CD4-positive, CD25-positive, alpha-beta regulatory T cell (primary cell): Measurements from ENCODE around the gene CPED1. TPM values are rescaled to one million over a fixed set of nuclear protein-coding genes. Genes with fewer than 3 reads are reported as not detected.

Experiments
- ATAC-seq, 2 donors: fragments of 150-1000 bp; cut with Tn5 transposase; one replicate each; pipeline ENCODE4 v1.10.0; 2021; ENCODE audit warnings: low read depth in 2 of 2, moderate number of reproducible peaks in 2 of 2, moderate library complexity in 1 of 2
- DNase-seq, 3 donors: peaks; one replicate each; pipeline versions ENCODE4 v3.0.0 to v3.0.0-alpha.2; 2012 to 2022; ENCODE audit warnings: mixed read lengths in 1 of 3
- H3K27ac ChIP-seq: one replicate; pipeline ENCODE4 v1.7.0; 2013; ENCODE audit warnings: mild to moderate bottlenecking, low read length; ENCODE audit not compliant: insufficient read depth, poor library complexity, severe bottlenecking
- H3K27me3 ChIP-seq: one replicate; pipeline ENCODE4 v1.7.0; 2013; ENCODE audit warnings: low read length; ENCODE audit not compliant: control insufficient read depth, insufficient read depth
- H3K36me3 ChIP-seq: one replicate; pipeline ENCODE4 v1.7.0; 2013; ENCODE audit warnings: mild to moderate bottlenecking, low read length, moderate library complexity; ENCODE audit not compliant: control insufficient read depth, insufficient read depth
- H3K4me1 ChIP-seq: 2 replicates; pipeline ENCODE4 v1.7.0; 2013; ENCODE audit warnings: mild to moderate bottlenecking, low read length; ENCODE audit not compliant: insufficient read depth, control insufficient read depth, poor library complexity, severe bottlenecking
- H3K4me3 ChIP-seq: one replicate; pipeline ENCODE4 v1.7.0; 2013; ENCODE audit warnings: low read depth, mild to moderate bottlenecking, low read length, moderate library complexity
- H3K9me3 ChIP-seq, 2 experiments: 1 replicate in 1 of 2; 2 replicates in 1 of 2; pipeline ENCODE4 v1.7.0; 2013; ENCODE audit warnings: low read length in 2 of 2, mild to moderate bottlenecking in 1 of 2, moderate library complexity in 1 of 2; ENCODE audit not compliant: control insufficient read depth in 2 of 2
- H3K27ac Mint-ChIP-seq, 3 donors: one replicate each; pipeline ENCODE4 v1.8.0; 2020 to 2022; ENCODE audit warnings: mild to moderate bottlenecking in 3 of 3, mixed read lengths in 3 of 3, moderate library complexity in 2 of 3
- H3K27me3 Mint-ChIP-seq: one replicate; pipeline ENCODE4 v1.8.0; 2022; ENCODE audit warnings: mild to moderate bottlenecking, mixed read lengths
- H3K36me3 Mint-ChIP-seq: one replicate; pipeline ENCODE4 v1.8.0; 2020; ENCODE audit warnings: mixed read lengths
- H3K4me1 Mint-ChIP-seq, 4 donors: one replicate each; pipeline ENCODE4 v1.8.0; 2020 to 2022; ENCODE audit warnings: mixed read lengths in 4 of 4, mild to moderate bottlenecking in 1 of 4
- H3K4me3 Mint-ChIP-seq, 4 donors: one replicate each; pipeline ENCODE4 v1.8.0; 2020 to 2022; ENCODE audit warnings: mild to moderate bottlenecking in 4 of 4, mixed read lengths in 4 of 4, moderate library complexity in 3 of 4
- H3K9me3 Mint-ChIP-seq, 7 donors: one replicate each; pipeline ENCODE4 v1.8.0; 2020 to 2022; ENCODE audit warnings: mixed read lengths in 7 of 7, mild to moderate bottlenecking in 3 of 7, moderate library complexity in 2 of 7
- polyA plus RNA-seq, 4 donors: library from polyadenylated mRNA; unstranded; fragments of 300-500 nt; fragmentation: Illumina TruSeq; gene quantifications; one replicate each; pipeline ENCODE4 v1.2.3, GENCODE V29; 2021
- total RNA-seq: library from RNA; stranded (reverse); gene quantifications from one replicate; pipeline ENCODE4 v1.2.3, GENCODE V29; 2022

Gene CPED1
- total and polyA plus RNA-seq, 5 donors from 2014 or later, result 0.17 to 0.24 TPM; not detected in 3

DNA sequence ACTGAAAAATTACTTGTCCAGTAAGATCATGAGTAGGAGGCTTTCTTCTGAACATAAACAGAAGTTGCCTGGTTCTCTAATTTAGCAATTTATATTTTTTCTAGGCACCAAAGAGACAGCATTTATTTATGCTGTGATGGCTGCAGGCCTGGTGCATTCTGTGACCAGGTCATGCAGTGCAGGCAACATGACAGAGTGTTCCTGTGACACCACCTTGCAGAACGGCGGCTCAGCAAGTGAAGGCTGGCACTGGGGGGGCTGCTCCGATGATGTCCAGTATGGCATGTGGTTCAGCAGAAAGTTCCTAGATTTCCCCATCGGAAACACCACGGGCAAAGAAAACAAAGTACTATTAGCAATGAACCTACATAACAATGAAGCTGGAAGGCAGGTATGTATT lies 343.1 kb downstream of the CPED1 start:
- peaks cover 54% of the 10 kb centered on the region for H3K27me3 Mint-ChIP-seq
- Histone ChIP-seq H3K9me3 (no peaks in the 10 kb centered on the region), H3K4me3 (no peak overlapping the region), H3K36me3 (no peaks in the 10 kb centered on the region), H3K27me3 (peaks cover 33% of the 10 kb centered on the region), H3K27ac (no peak overlapping the region), H3K4me1 (peaks cover 15% of the 10 kb centered on the region)
- H3K4me3 Mint-ChIP-seq, result no peak overlapping the region
- H3K27ac Mint-ChIP-seq, result no peak overlapping the region
- H3K9me3 Mint-ChIP-seq, result peaks cover 0 to 1% (median 0%) of the 10 kb centered on the region in 7 donors
- H3K4me1 Mint-ChIP-seq, result peaks cover 0 to 20% (median 0%) of the 10 kb centered on the region in 4 donors
- ATAC-seq (no peak), DNase-seq (no peak)
- no peaks in the 10 kb centered on the region for H3K36me3 Mint-ChIP-seq

- Histone ChIP-seq H3K36me3 (no peaks in the 10 kb centered on the region), H3K27ac (no peak overlapping the region), H3K4me1 (peaks cover 9% of the 10 kb centered on the region), H3K9me3 (no peaks in the 10 kb centered on the region), H3K4me3 (no peak overlapping the region), H3K27me3 (peaks cover 24% of the 10 kb centered on the region)
- peaks cover 8% of the 10 kb centered on the region for H3K36me3 Mint-ChIP-seq
- peaks cover 43% of the 10 kb centered on the region for H3K27me3 Mint-ChIP-seq
- no peak for ATAC-seq
- H3K27ac Mint-ChIP-seq, result no peak overlapping the region
- no peak overlapping the region for H3K4me3 Mint-ChIP-seq
- no peak for DNase-seq
- no peaks in the 10 kb centered on the region for H3K9me3 Mint-ChIP-seq
- H3K4me1 Mint-ChIP-seq, result peaks cover 0 to 10% (median 0%) of the 10 kb centered on the region in 4 donors
Observed at GRCh38 chr7:121334376-121334775, 345.9 kb downstream of the CPED1 start.

GRCh38 chr7:121334875-121335648 lies 346.6 kb downstream of the CPED1 start:
- Histone ChIP-seq H3K36me3 (no peaks in the 10 kb centered on the region), H3K27ac (no peak overlapping the region), H3K4me1 (peaks cover 3% of the 10 kb centered on the region), H3K4me3 (no peak overlapping the region), H3K27me3 (peaks cover 24% of the 10 kb centered on the region), H3K9me3 (no peaks in the 10 kb centered on the region)
- peaks cover 8% of the 10 kb centered on the region for H3K36me3 Mint-ChIP-seq
- no peaks in the 10 kb centered on the region for H3K9me3 Mint-ChIP-seq
- peaks cover 38% of the 10 kb centered on the region for H3K27me3 Mint-ChIP-seq
- peaks cover 0 to 5% (median 0%) of the 10 kb centered on the region in 4 donors for H3K4me1 Mint-ChIP-seq
- no peak for ATAC-seq
- no peak overlapping the region for H3K4me3 Mint-ChIP-seq
- no peak overlapping the region for H3K27ac Mint-ChIP-seq
- DNase-seq, result no peak

- no peaks in the 10 kb centered on the region for H3K9me3 Mint-ChIP-seq
- H3K27me3 ChIP-seq, result peaks cover 11% of the 10 kb centered on the region
- H3K36me3 Mint-ChIP-seq, result peaks cover 8% of the 10 kb centered on the region
- no peak overlapping the region for H3K27ac ChIP-seq
- H3K4me3 Mint-ChIP-seq, result no peak overlapping the region
- DNase-seq (no peak), ATAC-seq (no peak)
- no peak overlapping the region for H3K27ac Mint-ChIP-seq
- no peak overlapping the region for H3K4me3 ChIP-seq
- H3K4me1 ChIP-seq, result no peaks in the 10 kb centered on the region
- H3K36me3 ChIP-seq, result no peaks in the 10 kb centered on the region
- H3K27me3 Mint-ChIP-seq, result peaks cover 24% of the 10 kb centered on the region
- no peaks in the 10 kb centered on the region for H3K4me1 Mint-ChIP-seq
- H3K9me3 ChIP-seq, result no peaks in the 10 kb centered on the region
Observed at GRCh38 chr7:121336579-121336978, 348.1 kb downstream of the CPED1 start.

DNA sequence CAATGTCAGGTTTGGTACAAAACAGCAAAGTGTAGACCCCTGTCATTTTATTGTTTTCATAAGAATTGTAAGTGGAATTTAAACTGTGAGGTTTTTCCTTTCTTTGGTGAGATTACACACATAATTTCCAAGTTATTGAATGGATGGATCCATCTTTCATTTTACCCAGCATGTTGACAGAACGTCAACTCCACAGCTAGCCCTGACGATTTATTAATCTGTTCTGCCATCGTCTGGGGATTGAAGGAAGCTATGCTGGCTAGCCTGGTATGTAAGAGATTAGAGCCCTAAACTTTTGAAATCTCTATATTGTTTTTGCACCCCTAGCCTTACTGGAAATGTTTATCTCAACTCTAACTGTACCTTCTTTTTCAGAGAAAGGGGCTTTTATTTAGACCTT lies 348.9 kb downstream of the CPED1 start:
- peaks cover 5% of the 10 kb centered on the region for H3K27me3 ChIP-seq
- Mint-ChIP-seq H3K4me3 (no peak overlapping the region), H3K36me3 (peaks cover 8% of the 10 kb centered on the region), H3K4me1 (no peaks in the 10 kb centered on the region), H3K27me3 (peaks cover 16% of the 10 kb centered on the region), H3K9me3 (no peaks in the 10 kb centered on the region), H3K27ac (no peak overlapping the region)
- H3K4me3 ChIP-seq, result no peak overlapping the region
- no peak for DNase-seq
- no peaks in the 10 kb centered on the region for H3K4me1 ChIP-seq
- ATAC-seq, result no peak
- no peak overlapping the region for H3K27ac ChIP-seq
- H3K9me3 ChIP-seq, result no peaks in the 10 kb centered on the region
- H3K36me3 ChIP-seq, result no peaks in the 10 kb centered on the region

- ATAC-seq (no peak), DNase-seq (no peak)
- Mint-ChIP-seq H3K4me3 (no peak overlapping the region), H3K27me3 (peaks cover 15% of the 10 kb centered on the region), H3K4me1 (peaks cover 0 to 3% (median 0%) of the 10 kb centered on the region in 4 donors), H3K36me3 (peaks cover 8% of the 10 kb centered on the region), H3K27ac (peak overlapping the region in 1 of 3 donors; percentile 17), H3K9me3 (no peaks in the 10 kb centered on the region)
- no peaks in the 10 kb centered on the region for H3K9me3 ChIP-seq
- no peak overlapping the region for H3K4me3 ChIP-seq
- no peak overlapping the region for H3K27ac ChIP-seq
- H3K4me1 ChIP-seq, result no peaks in the 10 kb centered on the region
- H3K27me3 ChIP-seq, result peaks cover 5% of the 10 kb centered on the region
- no peaks in the 10 kb centered on the region for H3K36me3 ChIP-seq
Observed at GRCh38 chr7:121339082-121339481, 350.6 kb downstream of the CPED1 start.

- ATAC-seq (no peak), DNase-seq (no peak)
- H3K27ac ChIP-seq, result no peak overlapping the region
- H3K4me1 ChIP-seq, result no peaks in the 10 kb centered on the region
- H3K9me3 ChIP-seq, result no peaks in the 10 kb centered on the region
- Mint-ChIP-seq H3K27ac (no peak overlapping the region), H3K4me3 (no peak overlapping the region), H3K9me3 (no peaks in the 10 kb centered on the region), H3K4me1 (peaks cover 0 to 5% (median under 1%) of the 10 kb centered on the region in 4 donors), H3K36me3 (peaks cover 8% of the 10 kb centered on the region), H3K27me3 (peaks cover 9% of the 10 kb centered on the region)
- no peaks in the 10 kb centered on the region for H3K27me3 ChIP-seq
- H3K4me3 ChIP-seq, result no peak overlapping the region
- no peaks in the 10 kb centered on the region for H3K36me3 ChIP-seq
Observed at GRCh38 chr7:121341933-121342332, 353.4 kb downstream of the CPED1 start.

GRCh38 chr7:121342631-121343030 lies 354.1 kb downstream of the CPED1 start:
- no peaks in the 10 kb centered on the region for H3K27me3 ChIP-seq
- Mint-ChIP-seq H3K9me3 (no peaks in the 10 kb centered on the region), H3K4me1 (peaks cover 0 to 5% (median under 1%) of the 10 kb centered on the region in 4 donors), H3K4me3 (no peak overlapping the region), H3K36me3 (peaks cover 8% of the 10 kb centered on the region), H3K27ac (no peak overlapping the region), H3K27me3 (peaks cover 3% of the 10 kb centered on the region)
- peaks cover 2% of the 10 kb centered on the region for H3K36me3 ChIP-seq
- no peak for DNase-seq
- no peak overlapping the region for H3K4me3 ChIP-seq
- H3K4me1 ChIP-seq, result no peaks in the 10 kb centered on the region
- no peak overlapping the region for H3K27ac ChIP-seq
- no peak for ATAC-seq
- H3K9me3 ChIP-seq, result no peaks in the 10 kb centered on the region
